GM12878 (cell line): ENCODE measurements around the gene BICC1. TPM values are rescaled to one million over a fixed set of nuclear protein-coding genes. Genes with fewer than 3 reads are reported as not detected.

Source experiments
- ATAC-seq: fragments of 200-7000 bp; cut with Tn5 transposase; 3 replicates; pipeline ENCODE4 v1.9.1; 2020; ENCODE audit warnings: mild to moderate bottlenecking, moderate library complexity
- BruUV-seq: library from RNA; stranded (reverse); fragments of 400-500 nt; replicated peaks from 2 replicates; lab custom pipeline; 2021; lab: Mats Ljungman, UMichigan
- CTCF ChIA-PET: fragments of 300-600 bp; sonication (Branson Sonifier 250); formaldehyde crosslinking; extraction: SDS; loops from one replicate; lab custom pipeline; 2021; ENCODE audit warnings: inconsistent platforms; lab: Yijun Ruan, JAX
- POLR2A ChIA-PET: fragments of 350-600 bp; formaldehyde crosslinking; extraction: SDS; loops from one replicate; lab custom pipeline; 2021; ENCODE audit warnings: inconsistent platforms; lab: Charles Lee
- RAD21 ChIA-PET: fragments of 300-600 bp; sonication (Branson Sonifier 250); formaldehyde crosslinking; loops from one replicate; lab custom pipeline; 2023; ENCODE audit warnings: antibody characterized with exemption; ENCODE audit not compliant: unreplicated experiment; lab: Charles Lee
- SMC1A ChIA-PET: fragments of 300-600 bp; sonication (Branson Sonifier 250); formaldehyde crosslinking; loops from one replicate; lab custom pipeline; 2023; ENCODE audit not compliant: unreplicated experiment, uncharacterized antibody; lab: Charles Lee
- DNase-seq: peaks from one replicate; pipeline ENCODE4 v3.0.0-alpha.2; 2011; ENCODE audit warnings: low read depth, low spot score
- FAIRE-seq: peaks from 3 replicates; lab custom pipeline; 2011; peaks lifted over from hg19 to GRCh38; lab: Jason Lieb, UNC
- H2AFZ ChIP-seq: 2 replicates; pipeline ENCODE4 v1.6.0; 2011; ENCODE audit warnings: low read depth, low read length, control low read depth; ENCODE audit not compliant: control insufficient read depth
- H3K27ac ChIP-seq: 2 replicates; pipeline ENCODE4 v1.5.1; 2011; ENCODE audit warnings: control low read depth; ENCODE audit not compliant: control insufficient read depth, insufficient read depth
- H3K27me3 ChIP-seq, 2 experiments: replicated peaks in 1 of 2; 2 replicates each; pipeline versions ENCODE4 v1.6.0 to v1.6.1; 2011; ENCODE audit warnings: low read length in 1 of 2; ENCODE audit not compliant: control insufficient read depth in 2 of 2, insufficient read depth in 2 of 2
- H3K36me3 ChIP-seq, 2 experiments: 2 replicates each; pipeline ENCODE4 v1.5.1; 2011; ENCODE audit warnings: low read length in 1 of 2; ENCODE audit not compliant: control insufficient read depth in 2 of 2, insufficient read depth in 2 of 2
- H3K4me1 ChIP-seq: 2 replicates; pipeline ENCODE4 v1.6.1; 2011; ENCODE audit warnings: mild to moderate bottlenecking, low read length, moderate library complexity, mixed read lengths; ENCODE audit not compliant: control insufficient read depth, insufficient read depth
- H3K4me2 ChIP-seq: 2 replicates; pipeline ENCODE4 v1.6.0; 2011; ENCODE audit warnings: control low read depth; ENCODE audit not compliant: control insufficient read depth, insufficient read depth
- H3K4me3 ChIP-seq: fragments of 200-600 bp; sonication (generic); 2 replicates; pipeline ENCODE4 v1.5.1; 2016
- H3K79me2 ChIP-seq: 2 replicates; pipeline ENCODE4 v1.6.0; 2011; ENCODE audit warnings: low read length; ENCODE audit not compliant: control insufficient read depth, insufficient read depth
- H3K9ac ChIP-seq: 2 replicates; pipeline ENCODE4 v1.8.0; 2011; ENCODE audit warnings: low read length, control low read depth, mixed read lengths; ENCODE audit not compliant: control insufficient read depth, insufficient read depth
- H3K9me3 ChIP-seq: replicated peaks from 3 replicates; pipeline ENCODE4 v1.5.1; 2011; ENCODE audit warnings: mild to moderate bottlenecking, low read length; ENCODE audit not compliant: control insufficient read depth, insufficient read depth
- H4K20me1 ChIP-seq: 2 replicates; pipeline ENCODE4 v1.6.0; 2011; ENCODE audit not compliant: control insufficient read depth, insufficient read depth
- BACH1 ChIP-seq: fragments of 450-650 bp; IDR thresholded peaks from 2 replicates; pipeline ENCODE4 v1.6.1; 2017; ENCODE audit warnings: mild to moderate bottlenecking, borderline replicate concordance
- BMI1 ChIP-seq: fragments of 450-650 bp; IDR thresholded peaks from 2 replicates; pipeline ENCODE4 v1.6.1; 2016; ENCODE audit warnings: mild to moderate bottlenecking, moderate library complexity, borderline replicate concordance
- JUND ChIP-seq: IDR thresholded peaks from 2 replicates; pipeline ENCODE4 v1.6.1; 2012; ENCODE audit warnings: low read depth, mild to moderate bottlenecking, low read length, improper control_type of control experiment, moderate library complexity
- MEF2A ChIP-seq: IDR thresholded peaks from 2 replicates; pipeline ENCODE4 v1.6.1; 2011; ENCODE audit warnings: low read depth, mild to moderate bottlenecking, low read length, moderate library complexity; ENCODE audit not compliant: insufficient read depth
- MTA3 ChIP-seq: IDR thresholded peaks from 2 replicates; pipeline ENCODE4 v1.6.1; 2012; ENCODE audit warnings: low read length, inconsistent platforms, borderline replicate concordance
- PKNOX1 ChIP-seq: fragments of 450-650 bp; IDR thresholded peaks from 2 replicates; pipeline ENCODE4 v1.6.1; 2016; ENCODE audit warnings: mild to moderate bottlenecking
- RCOR1 ChIP-seq: conservative IDR thresholded peaks from 2 replicates; pipeline ENCODE4 v1.6.1; 2012; ENCODE audit warnings: low read depth, low read length, improper control_type of control experiment
- SREBF2 ChIP-seq: IDR thresholded peaks from 2 replicates; pipeline ENCODE4 v1.6.1; 2012; ENCODE audit warnings: mild to moderate bottlenecking, low read length
- TARDBP ChIP-seq: IDR thresholded peaks from 2 replicates; pipeline ENCODE4 v1.6.1; 2016; ENCODE audit warnings: borderline replicate concordance
- ZNF217 ChIP-seq: fragments of 450-650 bp; IDR thresholded peaks from 2 replicates; pipeline ENCODE4 v1.6.1; 2017; ENCODE audit warnings: antibody characterized with exemption, mild to moderate bottlenecking
- WGBS: methylation state at CpG from one replicate; pipeline ENCODE4 v1.1.6; 2016; ENCODE audit warnings: low lambda C conversion rate; ENCODE audit not compliant: insufficient replicate concordance, insufficient coverage; ENCODE audit errors: missing lambda C conversion rate; 5-methylcytosine and 5-hydroxymethylcytosine counted together
- in situ Hi-C: fragments of 300-500 bp; cut with MboI; formaldehyde crosslinking; loops from 9 replicates; pipeline ENCODE4 v1.14.3; 2018; ENCODE audit warnings: mixed read lengths
- intact Hi-C: fragments of 100-400 bp; cut with micrococcal nuclease; formaldehyde crosslinking; loops from one replicate; pipeline ENCODE4 v1.14.2; 2022; ENCODE audit not compliant: unreplicated experiment
- polyA plus RNA-seq, 11 experiments: library from polyadenylated mRNA; depleted of rRNA in 4 of 11; unstranded in 6 of 11; stranded (reverse) in 5 of 11; fragments of >200 nt; fragmentation: Nextera tagmentation in 4 of 11; fragmentation: Illumina TruSeq in 1 of 11; extraction: Ambion mirVana in 4 of 11; extraction: Trizol in 1 of 11; gene quantifications; 1 replicate in 1 of 11; 2 replicates in 10 of 11; pipeline versions ENCODE4 v1.2.1 to v1.2.3, GENCODE V29; 2011 to 2016; ENCODE audit warnings: inconsistent platforms in 2 of 11, missing spikeins in 2 of 11, low read depth in 1 of 11
- total RNA-seq, 4 experiments: library from RNA; depleted of rRNA in 3 of 4; stranded (reverse); fragments of >200 nt in 3 of 4; fragmentation: Illumina TruSeq in 1 of 4; extraction: Trizol in 1 of 4; gene quantifications; 2 replicates each; pipeline versions ENCODE4 v1.2.1 to v1.2.3, GENCODE V29; 2013 to 2021
- TF ChIP-seq, protein P1 (sequence below): fragments of 450-650 bp; IDR thresholded peaks from 2 replicates; pipeline ENCODE4 v1.6.1; 2017; ENCODE audit warnings: antibody characterized with exemption, mild to moderate bottlenecking, moderate library complexity
- TF ChIP-seq, protein P2 (sequence below): IDR thresholded peaks from 2 replicates; pipeline ENCODE4 v1.6.1; 2012; ENCODE audit warnings: mild to moderate bottlenecking, low read depth, low read length
- TF ChIP-seq, protein P3 (sequence below): fragments of 150-350 bp; IDR thresholded peaks from 2 replicates; pipeline ENCODE4 v1.6.1; 2014; ENCODE audit warnings: mild to moderate bottlenecking, low read depth, low read length

The BICC1 gene
- total and polyA plus RNA-seq, 10 of the 15 experiments (the other 5 are each of a cell fraction or from before 2014, with no cell fraction given), result 0.01 to 0.10 (median 0.04) TPM; not detected in 5

- ATAC-seq (no peak), DNase-seq (no peak), FAIRE-seq (no peak)
- Histone ChIP-seq H3K9me3 (no peaks in the 10 kb centered on the region), H3K79me2 (no peaks in the 10 kb centered on the region), H3K4me1 (no peaks in the 10 kb centered on the region), H3K36me3 (no peaks in the 10 kb centered on the region), H3K4me2 (no peak overlapping the region), H4K20me1 (no peaks in the 10 kb centered on the region), H3K4me3 (no peak overlapping the region), H3K27ac (no peak overlapping the region), H3K9ac (no peak overlapping the region), H2AFZ (no peak overlapping the region), H3K27me3 (no peaks in the 10 kb centered on the region)
- WGBS, result 70% methylated on average over 4 of the region's 4 CpGs
- in situ Hi-C loops (no loop called here), intact Hi-C loops (no loop called here)
- CTCF ChIA-PET, result interaction anchor here (1.3 kb wide), 1 partner anchor 11 kb away, joined by 4 read pairs; no protein-coding TSS in a partner anchor
- SMC1A ChIA-PET, result interaction anchor here (0.7 kb wide), 2 partner anchors 27 to 1303 kb away, joined by 3 to 4 read pairs; no protein-coding TSS in a partner anchor
- RAD21 ChIA-PET, result no interaction called here
- BruUV-seq, result no TSS peak
- POLR2A ChIA-PET, result no interaction called here
- TF ChIP-seq TARDBP (no peak), MTA3 (no peak), SREBF2 (no peak), RCOR1 (no peak), MEF2A (no peak), BMI1 (no peak), PKNOX1 (no peak), ZNF217 (no peak), BACH1 (no peak), JUND (no peak)
- TF ChIP-seq, protein P1, sequence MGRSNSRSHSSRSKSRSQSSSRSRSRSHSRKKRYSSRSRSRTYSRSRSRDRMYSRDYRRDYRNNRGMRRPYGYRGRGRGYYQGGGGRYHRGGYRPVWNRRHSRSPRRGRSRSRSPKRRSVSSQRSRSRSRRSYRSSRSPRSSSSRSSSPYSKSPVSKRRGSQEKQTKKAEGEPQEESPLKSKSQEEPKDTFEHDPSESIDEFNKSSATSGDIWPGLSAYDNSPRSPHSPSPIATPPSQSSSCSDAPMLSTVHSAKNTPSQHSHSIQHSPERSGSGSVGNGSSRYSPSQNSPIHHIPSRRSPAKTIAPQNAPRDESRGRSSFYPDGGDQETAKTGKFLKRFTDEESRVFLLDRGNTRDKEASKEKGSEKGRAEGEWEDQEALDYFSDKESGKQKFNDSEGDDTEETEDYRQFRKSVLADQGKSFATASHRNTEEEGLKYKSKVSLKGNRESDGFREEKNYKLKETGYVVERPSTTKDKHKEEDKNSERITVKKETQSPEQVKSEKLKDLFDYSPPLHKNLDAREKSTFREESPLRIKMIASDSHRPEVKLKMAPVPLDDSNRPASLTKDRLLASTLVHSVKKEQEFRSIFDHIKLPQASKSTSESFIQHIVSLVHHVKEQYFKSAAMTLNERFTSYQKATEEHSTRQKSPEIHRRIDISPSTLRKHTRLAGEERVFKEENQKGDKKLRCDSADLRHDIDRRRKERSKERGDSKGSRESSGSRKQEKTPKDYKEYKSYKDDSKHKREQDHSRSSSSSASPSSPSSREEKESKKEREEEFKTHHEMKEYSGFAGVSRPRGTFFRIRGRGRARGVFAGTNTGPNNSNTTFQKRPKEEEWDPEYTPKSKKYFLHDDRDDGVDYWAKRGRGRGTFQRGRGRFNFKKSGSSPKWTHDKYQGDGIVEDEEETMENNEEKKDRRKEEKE, result no peak
- TF ChIP-seq, protein P2, sequence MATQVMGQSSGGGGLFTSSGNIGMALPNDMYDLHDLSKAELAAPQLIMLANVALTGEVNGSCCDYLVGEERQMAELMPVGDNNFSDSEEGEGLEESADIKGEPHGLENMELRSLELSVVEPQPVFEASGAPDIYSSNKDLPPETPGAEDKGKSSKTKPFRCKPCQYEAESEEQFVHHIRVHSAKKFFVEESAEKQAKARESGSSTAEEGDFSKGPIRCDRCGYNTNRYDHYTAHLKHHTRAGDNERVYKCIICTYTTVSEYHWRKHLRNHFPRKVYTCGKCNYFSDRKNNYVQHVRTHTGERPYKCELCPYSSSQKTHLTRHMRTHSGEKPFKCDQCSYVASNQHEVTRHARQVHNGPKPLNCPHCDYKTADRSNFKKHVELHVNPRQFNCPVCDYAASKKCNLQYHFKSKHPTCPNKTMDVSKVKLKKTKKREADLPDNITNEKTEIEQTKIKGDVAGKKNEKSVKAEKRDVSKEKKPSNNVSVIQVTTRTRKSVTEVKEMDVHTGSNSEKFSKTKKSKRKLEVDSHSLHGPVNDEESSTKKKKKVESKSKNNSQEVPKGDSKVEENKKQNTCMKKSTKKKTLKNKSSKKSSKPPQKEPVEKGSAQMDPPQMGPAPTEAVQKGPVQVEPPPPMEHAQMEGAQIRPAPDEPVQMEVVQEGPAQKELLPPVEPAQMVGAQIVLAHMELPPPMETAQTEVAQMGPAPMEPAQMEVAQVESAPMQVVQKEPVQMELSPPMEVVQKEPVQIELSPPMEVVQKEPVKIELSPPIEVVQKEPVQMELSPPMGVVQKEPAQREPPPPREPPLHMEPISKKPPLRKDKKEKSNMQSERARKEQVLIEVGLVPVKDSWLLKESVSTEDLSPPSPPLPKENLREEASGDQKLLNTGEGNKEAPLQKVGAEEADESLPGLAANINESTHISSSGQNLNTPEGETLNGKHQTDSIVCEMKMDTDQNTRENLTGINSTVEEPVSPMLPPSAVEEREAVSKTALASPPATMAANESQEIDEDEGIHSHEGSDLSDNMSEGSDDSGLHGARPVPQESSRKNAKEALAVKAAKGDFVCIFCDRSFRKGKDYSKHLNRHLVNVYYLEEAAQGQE, result no peak
- TF ChIP-seq, protein P3, sequence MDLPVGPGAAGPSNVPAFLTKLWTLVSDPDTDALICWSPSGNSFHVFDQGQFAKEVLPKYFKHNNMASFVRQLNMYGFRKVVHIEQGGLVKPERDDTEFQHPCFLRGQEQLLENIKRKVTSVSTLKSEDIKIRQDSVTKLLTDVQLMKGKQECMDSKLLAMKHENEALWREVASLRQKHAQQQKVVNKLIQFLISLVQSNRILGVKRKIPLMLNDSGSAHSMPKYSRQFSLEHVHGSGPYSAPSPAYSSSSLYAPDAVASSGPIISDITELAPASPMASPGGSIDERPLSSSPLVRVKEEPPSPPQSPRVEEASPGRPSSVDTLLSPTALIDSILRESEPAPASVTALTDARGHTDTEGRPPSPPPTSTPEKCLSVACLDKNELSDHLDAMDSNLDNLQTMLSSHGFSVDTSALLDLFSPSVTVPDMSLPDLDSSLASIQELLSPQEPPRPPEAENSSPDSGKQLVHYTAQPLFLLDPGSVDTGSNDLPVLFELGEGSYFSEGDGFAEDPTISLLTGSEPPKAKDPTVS, result no peak
These were observed 242.0 kb downstream of the BICC1 start for GRCh38 chr10:58754469-58755339.
